ENCODE measurements around the gene PLEK. TPM values are rescaled to one million over a fixed set of nuclear protein-coding genes. Genes with fewer than 3 reads are reported as not detected.

The PLEK gene
- 4.1 TPM for total RNA-seq
- long read RNA-seq, partial matches to known transcripts, result 0 of 3 reads
- long read RNA-seq, other reads (novel, unspliced or antisense), result 0 of 3 reads

DNA sequence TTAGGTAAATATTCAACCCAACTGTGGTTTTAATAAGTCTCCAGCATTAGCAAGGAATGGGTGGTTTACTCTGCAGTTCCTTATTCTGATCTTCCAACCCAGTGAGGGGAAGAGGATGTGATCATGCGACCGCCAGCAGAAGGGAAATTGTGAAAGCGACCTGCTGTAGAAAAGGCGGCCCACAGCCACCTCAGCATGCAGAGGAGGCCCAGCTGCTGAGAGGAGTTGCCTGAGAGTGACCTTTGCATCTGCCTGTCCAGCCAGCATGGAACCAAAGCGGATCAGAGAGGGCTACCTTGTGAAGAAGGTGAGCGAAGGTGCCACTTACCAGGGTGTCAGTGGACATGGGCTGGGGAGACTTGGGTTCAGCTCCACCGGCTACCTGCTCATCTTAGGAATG is at the start of gene PLEK:
Gene PLEK (plus strand): TSS at position 196 of the 400 bp plus-strand sequence. CDS start 70 bp downstream, at position 266.
- intact Hi-C loops (cut with micrococcal nuclease), result no loop called here
- ATAC-seq (peak; percentile 75), DNase-seq (peak; percentile 66)

DNA sequence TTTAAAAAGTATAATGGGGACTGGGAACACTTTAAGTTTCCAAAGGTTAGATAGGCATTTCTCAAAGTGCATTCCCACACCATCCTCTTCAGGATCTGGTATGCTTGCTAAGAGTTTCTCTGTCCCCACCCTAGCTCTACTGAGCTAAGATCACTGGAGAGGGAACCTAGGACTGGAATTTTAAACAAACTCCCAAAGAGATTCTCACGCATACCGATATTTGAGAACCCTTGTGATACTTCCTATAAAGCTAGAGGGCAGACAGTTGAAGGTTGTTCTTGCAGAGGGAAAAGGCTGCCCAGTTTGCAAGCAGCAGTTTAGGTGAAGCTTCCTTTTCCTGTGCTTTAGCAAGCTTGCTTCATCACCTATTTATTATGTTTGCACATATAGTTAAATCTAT is 49.0 kb upstream of the PLEK start:
- ATAC-seq (no peak), DNase-seq (no peak)
- intact Hi-C loops (cut with micrococcal nuclease), result no loop called here

DNA sequence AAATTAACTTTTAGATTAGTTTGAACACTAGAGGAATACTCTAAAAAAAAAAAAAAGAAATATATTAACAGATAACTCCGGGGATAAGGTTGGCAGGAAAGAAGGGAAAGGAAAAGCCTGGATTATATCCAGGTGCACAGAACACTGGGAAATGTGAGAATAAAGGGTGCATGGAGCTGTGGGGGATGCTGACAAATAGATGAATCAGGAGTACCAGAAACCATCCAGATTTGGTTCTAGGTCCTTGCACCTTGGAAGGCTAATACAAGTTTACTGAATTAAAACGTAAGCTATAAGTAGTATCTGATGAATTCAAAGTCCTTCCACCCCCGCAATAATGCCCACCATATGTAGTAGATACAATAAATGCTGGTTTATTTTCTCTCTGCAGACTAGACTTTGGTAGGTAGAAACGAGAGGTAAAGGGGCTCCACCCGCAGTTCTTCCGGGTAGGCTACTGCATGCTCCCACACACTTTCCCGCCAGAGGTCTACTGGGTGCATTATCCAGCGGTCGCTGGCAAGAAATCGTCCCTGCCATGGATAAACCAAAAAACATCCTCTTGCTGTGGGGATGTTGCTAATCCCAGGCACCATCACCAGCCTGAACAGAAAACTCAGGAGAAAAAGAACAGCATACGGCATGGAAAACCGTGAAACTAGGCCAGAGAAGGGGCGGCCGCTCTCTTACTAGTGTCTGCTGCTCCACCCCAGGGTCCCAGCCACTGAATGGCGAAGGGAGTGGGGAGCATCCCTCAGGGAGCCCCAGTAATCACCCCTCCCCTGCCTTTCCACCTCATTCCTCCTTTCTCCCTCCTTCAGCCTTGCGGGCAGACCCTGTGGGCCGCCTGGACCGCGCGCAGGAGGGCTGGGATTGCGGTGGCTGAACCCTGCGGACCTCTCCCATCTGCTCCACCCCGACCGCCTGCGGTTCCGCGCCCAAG is 46.8 kb upstream of the PLEK start:
- peak; percentile 45 for DNase-seq
- peak; percentile 31 for ATAC-seq
- intact Hi-C loops (cut with micrococcal nuclease), result no loop called here

GRCh38 chr2:68318914-68319397 is 46.1 kb upstream of the PLEK start:
- ATAC-seq (peak; percentile 66), DNase-seq (peak; percentile 64)
- intact Hi-C loops (cut with micrococcal nuclease), result no loop called here

DNA sequence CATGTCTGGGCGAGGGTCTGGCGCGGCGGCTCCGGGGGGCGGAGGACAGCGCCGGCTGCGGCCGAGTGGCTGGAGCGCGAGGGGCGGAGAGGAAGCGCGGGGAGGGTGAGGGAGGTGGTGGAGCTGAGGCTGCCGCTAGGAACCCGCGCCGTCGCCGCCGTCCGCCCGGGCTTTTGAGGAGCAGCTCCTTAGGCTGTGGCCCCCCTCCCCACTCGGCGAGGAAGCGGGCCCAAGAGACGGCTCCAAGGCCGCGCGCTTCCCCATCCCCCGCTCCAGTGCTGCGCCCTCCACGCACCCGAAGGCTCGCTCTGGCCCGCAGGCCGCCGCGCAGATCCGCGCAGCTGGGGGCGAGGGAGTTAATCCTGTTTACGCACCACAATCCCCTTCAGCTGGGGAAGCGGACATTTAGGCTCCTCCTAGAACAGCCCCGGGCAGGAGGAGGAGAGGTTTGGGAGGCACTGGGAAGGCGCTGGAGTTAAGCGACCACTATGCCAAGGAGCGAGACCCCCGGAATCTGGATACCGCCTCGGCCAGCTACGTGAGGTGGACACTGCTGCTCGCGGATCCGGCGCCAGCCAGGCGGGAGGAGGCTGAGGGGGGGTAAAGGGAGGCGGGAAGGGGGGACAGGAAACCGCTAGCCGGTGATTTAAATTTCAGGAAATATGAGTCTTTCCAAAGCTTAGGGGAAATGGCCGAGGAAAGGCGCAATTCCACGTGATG is 45.5 kb upstream of the PLEK start, which contains the start of gene CNRIP1:
Gene CNRIP1 (minus strand): TSS at position 552 of the 720 bp plus-strand sequence. CDS start 549 bp downstream, at position 3.
- intact Hi-C loops (cut with micrococcal nuclease), result no loop called here
- ATAC-seq (peak; percentile 90), DNase-seq (peak; percentile 79)

- DNase-seq, result no peak
- intact Hi-C loops (cut with micrococcal nuclease), result no loop called here
- no peak for ATAC-seq
Measured at GRCh38 chr2:68320118-68320641, 44.9 kb upstream of the PLEK start.

- intact Hi-C loops (cut with micrococcal nuclease), result no loop called here
- DNase-seq (no peak), ATAC-seq (no peak)
Measured at GRCh38 chr2:68325056-68325455, 40.0 kb upstream of the PLEK start.

GRCh38 chr2:68328901-68329300 is 36.2 kb upstream of the PLEK start:
- no peak for ATAC-seq
- intact Hi-C loops (cut with micrococcal nuclease), result no loop called here
- DNase-seq, result no peak

GRCh38 chr2:68330691-68331090 is 34.4 kb upstream of the PLEK start:
- DNase-seq, result no peak
- no peak for ATAC-seq
- intact Hi-C loops (cut with micrococcal nuclease), result no loop called here

DNA sequence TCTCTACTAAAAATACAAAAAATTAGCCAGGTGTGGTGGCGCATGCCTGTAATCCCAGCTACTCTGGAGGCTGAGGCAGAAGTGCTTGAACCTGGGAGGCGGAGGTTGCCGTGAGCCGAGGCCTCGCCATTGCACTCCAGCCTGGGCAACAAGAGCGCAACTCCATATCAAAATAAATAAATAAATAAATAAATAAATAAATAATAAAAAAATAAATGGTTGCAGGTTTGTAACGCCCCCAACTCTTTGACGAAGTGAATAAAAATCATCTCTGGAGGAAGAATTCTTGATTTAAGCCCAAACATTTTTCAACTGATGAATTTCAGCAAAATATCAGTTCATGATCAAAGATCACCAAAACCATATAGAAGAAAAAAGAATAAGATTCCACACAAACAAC is 32.1 kb upstream of the PLEK start:
- ATAC-seq, result no peak
- intact Hi-C loops (cut with micrococcal nuclease), result no loop called here
- no peak for DNase-seq

GRCh38 chr2:68333931-68334330 is 31.2 kb upstream of the PLEK start:
- ATAC-seq, result no peak
- intact Hi-C loops (cut with micrococcal nuclease), result no loop called here
- no peak for DNase-seq

DNA sequence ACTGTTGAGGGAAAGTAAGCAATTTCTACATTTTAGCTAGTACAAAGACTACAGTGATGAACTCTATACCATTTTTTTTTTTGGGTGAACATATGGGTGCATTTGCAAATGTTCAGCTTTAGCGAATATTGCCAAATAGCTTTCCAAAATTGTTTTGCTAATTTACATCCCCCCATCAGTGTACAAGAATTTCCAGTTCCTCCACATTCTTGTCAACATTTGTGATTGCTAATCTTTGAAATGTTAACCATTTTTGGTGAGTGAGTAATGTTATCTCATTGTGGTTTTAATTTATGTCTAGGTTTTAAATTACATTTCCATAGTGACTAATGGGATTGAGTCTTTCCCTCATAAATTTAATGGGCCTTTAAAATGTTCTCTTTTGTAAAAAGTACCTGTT is 28.9 kb upstream of the PLEK start:
- no peak for ATAC-seq
- DNase-seq, result no peak
- intact Hi-C loops (cut with micrococcal nuclease), result no loop called here

DNA sequence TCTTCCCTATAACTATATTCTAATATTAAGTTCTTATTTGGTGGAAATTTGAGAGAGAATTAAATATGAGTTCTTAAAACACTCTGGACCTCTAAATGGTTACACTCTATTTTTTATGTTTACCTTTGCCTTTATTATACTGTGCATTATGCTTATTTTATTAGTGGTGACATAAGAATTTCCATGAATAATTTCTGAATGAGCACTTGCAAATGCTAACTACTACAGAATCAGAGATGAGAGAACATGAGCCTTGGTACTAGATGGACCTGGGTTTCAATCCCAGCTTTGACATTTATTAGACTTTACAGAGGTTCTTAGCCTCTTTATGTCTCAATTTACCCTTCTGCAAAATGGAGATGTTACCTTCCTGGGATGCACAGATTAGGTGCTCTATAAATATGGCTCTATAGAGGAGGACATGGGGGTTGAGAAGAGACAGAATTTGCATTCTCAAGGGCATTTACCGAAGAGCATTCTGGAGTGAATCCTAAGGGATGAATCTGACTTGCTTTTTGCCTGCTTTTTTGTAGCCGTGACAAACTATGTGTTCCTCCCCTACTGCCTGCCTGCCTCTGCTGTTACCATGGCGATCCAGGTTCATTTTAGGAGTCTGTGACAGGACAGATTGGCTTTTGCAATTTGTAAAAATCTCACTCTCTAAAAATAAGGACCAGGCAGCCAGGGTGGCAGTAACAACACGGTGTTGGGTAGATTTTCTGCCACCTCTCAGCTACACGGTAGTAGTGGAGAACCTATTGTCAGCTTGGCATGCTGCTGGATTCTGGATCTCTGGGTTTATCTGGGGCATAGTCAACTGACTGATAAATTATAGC is 24.6 kb upstream of the PLEK start:
- DNase-seq (no peak), ATAC-seq (no peak)
- intact Hi-C loops (cut with micrococcal nuclease), result no loop called here

DNA sequence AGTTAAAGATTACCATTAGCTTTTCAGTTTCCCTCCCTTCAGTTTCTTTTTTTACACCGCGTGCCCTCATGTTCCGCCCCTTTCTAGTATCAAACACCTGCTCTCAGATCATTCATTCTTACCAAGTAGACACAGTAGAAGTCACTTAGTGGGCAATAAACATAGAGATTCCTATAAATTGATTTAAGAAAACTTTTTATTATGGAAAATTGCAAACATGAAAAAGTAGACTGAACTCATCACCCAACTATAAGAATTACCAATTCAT is 24.1 kb upstream of the PLEK start:
- no peak for ATAC-seq
- DNase-seq, result no peak
- intact Hi-C loops (cut with micrococcal nuclease), result no loop called here

DNA sequence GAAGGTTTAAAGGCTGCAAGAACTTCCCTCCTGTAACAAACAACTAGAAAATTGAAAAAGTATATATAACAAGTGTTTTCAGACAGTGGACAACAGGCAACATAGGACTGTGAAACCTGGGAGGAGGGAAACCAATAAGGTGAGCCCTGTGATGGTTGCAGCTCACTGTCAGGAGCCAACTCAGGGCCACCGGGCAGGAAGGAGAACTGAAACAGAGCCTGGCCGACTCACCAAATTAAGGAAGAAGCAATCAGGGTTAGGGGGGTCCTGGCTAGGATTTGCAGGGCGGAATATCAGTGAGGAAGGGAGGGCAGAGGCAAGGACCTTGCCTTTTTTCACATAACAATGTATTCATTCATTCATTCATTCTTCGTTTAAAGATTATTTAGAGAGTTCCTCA is 23.5 kb upstream of the PLEK start:
- intact Hi-C loops (cut with micrococcal nuclease), result no loop called here
- ATAC-seq (no peak), DNase-seq (no peak)

GRCh38 chr2:68342470-68342869 is 22.6 kb upstream of the PLEK start:
- DNase-seq, result no peak
- no peak for ATAC-seq
- intact Hi-C loops (cut with micrococcal nuclease), result no loop called here

DNA sequence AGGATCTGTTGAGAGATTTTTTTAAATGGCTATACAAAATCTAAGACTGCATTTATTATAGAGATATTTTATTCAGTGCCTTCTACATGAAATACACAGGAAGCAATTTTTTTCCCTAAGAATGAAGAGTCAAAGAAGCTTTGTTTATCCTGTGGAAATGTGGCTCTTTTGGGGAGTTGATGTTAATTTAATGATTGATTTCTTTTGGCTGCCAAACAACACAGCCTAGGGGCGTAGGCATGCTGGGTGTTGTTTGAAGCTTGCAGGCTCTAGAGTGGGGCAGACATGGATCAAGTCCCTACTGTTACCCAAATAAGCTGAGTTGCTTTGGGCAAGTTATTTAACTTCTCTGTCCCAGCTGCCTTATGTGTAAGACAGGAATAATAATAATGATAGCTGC is 21.1 kb upstream of the PLEK start:
- intact Hi-C loops (cut with micrococcal nuclease), result no loop called here
- no peak for ATAC-seq

DNA sequence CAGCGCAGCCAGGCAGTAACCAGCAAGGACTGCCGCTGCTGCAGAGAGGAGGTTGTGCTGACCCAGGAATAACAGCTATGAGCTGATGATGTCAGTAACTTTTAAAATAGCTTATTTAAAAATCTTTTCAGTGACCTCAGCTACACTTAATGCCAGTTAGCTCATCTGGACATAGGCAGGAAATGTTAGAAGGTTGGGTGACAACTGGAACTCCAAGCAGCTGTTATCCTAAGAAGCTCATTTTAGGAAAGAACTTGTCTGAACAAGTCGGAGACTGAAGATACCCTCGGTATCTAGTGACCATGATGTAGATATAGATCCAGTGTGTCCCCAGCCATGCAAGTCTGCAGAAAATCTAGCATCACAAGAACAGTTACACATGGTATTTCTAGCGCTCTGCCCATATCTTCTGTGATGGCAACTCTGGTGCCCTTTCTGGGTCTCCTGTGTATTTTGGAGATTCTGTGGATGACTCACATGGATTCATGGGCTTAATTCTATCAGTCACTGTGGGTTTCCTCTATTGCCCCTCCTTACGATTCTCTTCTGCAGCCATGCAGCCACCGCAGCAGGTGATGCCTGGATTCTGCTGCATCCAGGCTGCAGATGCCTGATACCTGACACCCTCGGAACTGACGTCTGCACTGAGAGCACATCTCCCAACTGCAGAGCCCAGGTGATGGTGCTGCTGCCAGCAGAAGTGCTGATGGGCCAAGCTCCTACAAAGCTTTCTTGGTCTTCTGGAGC is 19.8 kb upstream of the PLEK start:
- ATAC-seq (no peak), DNase-seq (no peak)
- intact Hi-C loops (cut with micrococcal nuclease), result no loop called here

More for the DNA sequence above, 21.1 kb upstream of the PLEK start:
- DNase-seq, result no peak

Data from left ventricle myocardium superior (tissue), 1 donor.